OCI-LY7 (cell line): ENCODE data around the gene L3HYPDH. TPM values are rescaled to one million over a fixed set of nuclear protein-coding genes. Genes with fewer than 3 reads are reported as not detected.

Source experiments
- BruUV-seq: library from RNA; stranded (reverse); fragments of 400-500 nt; replicated peaks from 2 replicates; lab custom pipeline; 2021; lab: Mats Ljungman, UMichigan
- CTCF ChIA-PET: fragments of 300-600 bp; sonication (Branson Sonifier 250); formaldehyde crosslinking; loops from one replicate; lab custom pipeline; 2022; ENCODE audit warnings: antibody characterized with exemption; ENCODE audit not compliant: unreplicated experiment; lab: Charles Lee
- POLR2A ChIA-PET: fragments of 300-600 bp; sonication (Branson Sonifier 250); formaldehyde crosslinking; loops from one replicate; lab custom pipeline; 2022; ENCODE audit warnings: antibody characterized with exemption; lab: Charles Lee
- DNase-seq: peaks from one replicate; pipeline ENCODE4 v3.0.0-alpha.2; 2015; ENCODE audit warnings: low spot score
- H2AFZ ChIP-seq: fragments of 200-600 bp; sonication (generic), shearing (Covaris generic); 2 replicates; pipeline ENCODE4 v1.6.1; 2014; ENCODE audit warnings: mild to moderate bottlenecking, antibody characterized with exemption, low read length, moderate library complexity
- H3K27ac ChIP-seq: fragments of 200-600 bp; sonication (generic); 2 replicates; pipeline ENCODE4 v1.5.1; 2014; ENCODE audit warnings: mixed run types, low read depth, mild to moderate bottlenecking, moderate library complexity, low read length, inconsistent platforms; ENCODE audit not compliant: poor library complexity, severe bottlenecking
- H3K36me3 ChIP-seq: fragments of 200-600 bp; sonication (generic); 2 replicates; pipeline ENCODE4 v1.6.1; 2014; ENCODE audit warnings: mild to moderate bottlenecking, antibody characterized with exemption, low read length, moderate library complexity, mixed read lengths; ENCODE audit not compliant: insufficient read depth
- H3K4me1 ChIP-seq: fragments of 200-600 bp; sonication (generic); 2 replicates; pipeline ENCODE4 v1.5.1; 2014; ENCODE audit warnings: mild to moderate bottlenecking, low read length; ENCODE audit not compliant: insufficient read depth, poor library complexity, severe bottlenecking
- H3K4me2 ChIP-seq: fragments of 200-600 bp; sonication (generic); 2 replicates; pipeline ENCODE4 v1.6.1; 2014; ENCODE audit warnings: mild to moderate bottlenecking, low read length
- H3K4me3 ChIP-seq: fragments of 200-600 bp; sonication (generic); 2 replicates; pipeline ENCODE4 v1.5.1; 2014; ENCODE audit warnings: mild to moderate bottlenecking, low read depth, low read length; ENCODE audit not compliant: poor library complexity, severe bottlenecking
- H3K79me2 ChIP-seq: fragments of 200-600 bp; sonication (generic); 2 replicates; pipeline ENCODE4 v1.6.1; 2016; ENCODE audit warnings: low read depth, mild to moderate bottlenecking, low read length, moderate library complexity, mixed read lengths; ENCODE audit not compliant: insufficient read depth
- H3K9me2 ChIP-seq: fragments of 200-600 bp; sonication (generic); 2 replicates; pipeline ENCODE4 v1.6.1; 2016; ENCODE audit warnings: mild to moderate bottlenecking, low read length, mixed read lengths; ENCODE audit not compliant: insufficient read depth
- H3K9me3 ChIP-seq: fragments of 200-600 bp; sonication (generic); 2 replicates; pipeline ENCODE4 v1.6.1; 2014; ENCODE audit warnings: mild to moderate bottlenecking, mixed run types, low read length, mixed read lengths
- H4K20me1 ChIP-seq: fragments of 200-600 bp; sonication (generic); 2 replicates; pipeline ENCODE4 v1.6.1; 2014; ENCODE audit warnings: mild to moderate bottlenecking, antibody characterized with exemption, low read length, moderate library complexity, mixed read lengths; ENCODE audit not compliant: insufficient read depth
- CTCF ChIP-seq: fragments of 200-600 bp; sonication (generic); conservative IDR thresholded peaks from 2 replicates; pipeline ENCODE4 v1.5.1; 2014; ENCODE audit warnings: mild to moderate bottlenecking, antibody characterized with exemption, low read length, moderate library complexity, mixed read lengths
- EZH2phosphoT487 ChIP-seq: fragments of 200-600 bp; sonication (generic); IDR thresholded peaks from 2 replicates; pipeline ENCODE4 v1.6.1; 2018; ENCODE audit warnings: low read depth, borderline replicate concordance, mild to moderate bottlenecking, mixed run types, antibody characterized with exemption, low read length, moderate library complexity, mixed read lengths
- intact Hi-C: fragments of 100-400 bp; cut with micrococcal nuclease; formaldehyde crosslinking; loops from one replicate; pipeline ENCODE4 v1.10.0; 2022; ENCODE audit not compliant: unreplicated experiment
- total RNA-seq, 2 experiments: library from RNA; depleted of rRNA in 1 of 2; stranded (reverse); fragments of >200 nt in 1 of 2; shearing (Covaris generic) in 1 of 2; gene quantifications; 2 replicates each; pipeline ENCODE4 v1.2.3, GENCODE V29; 2014 to 2022

L3HYPDH gene
- total RNA-seq, 2 experiments from 2014 or later: 36.6 to 43.2 TPM

GRCh38 chr14:59503256-59503655 is 19.0 kb upstream of the L3HYPDH start:
- TF ChIP-seq CTCF: no peak
- intact Hi-C loops: no loop called here

GRCh38 chr14:59500732-59501131 is 16.5 kb upstream of the L3HYPDH start:
- Histone ChIP-seq H2AFZ (no peak overlapping the region), H3K36me3 (peaks cover 61% of the 10 kb centered on the region), H3K79me2 (no peaks in the 10 kb centered on the region), H3K4me1 (no peaks in the 10 kb centered on the region), H4K20me1 (no peaks in the 10 kb centered on the region), H3K27ac (no peak overlapping the region), H3K9me2 (no peaks in the 10 kb centered on the region), H3K4me3 (no peak overlapping the region), H3K9me3 (no peaks in the 10 kb centered on the region), H3K4me2 (no peak overlapping the region)
- no peak for DNase-seq
- POLR2A ChIA-PET: no interaction called here
- TF ChIP-seq CTCF: no peak
- intact Hi-C loops: no loop called here
- CTCF ChIA-PET: no interaction called here
- no TSS peak for BruUV-seq

More at GRCh38 chr14:59503256-59503655, 19.0 kb upstream of the L3HYPDH start:
- H3K4me3 ChIP-seq: no peak overlapping the region
- H4K20me1 ChIP-seq: no peaks in the 10 kb centered on the region
- ChIA-PET CTCF (no interaction called here), POLR2A (no interaction called here)
- no peak for DNase-seq
- H3K9me2 ChIP-seq: no peaks in the 10 kb centered on the region
- H3K4me1 ChIP-seq: no peaks in the 10 kb centered on the region
- H3K9me3 ChIP-seq: no peaks in the 10 kb centered on the region
- H3K4me2 ChIP-seq: no peak overlapping the region
- H3K27ac ChIP-seq: no peak overlapping the region
- no TSS peak for BruUV-seq
- H3K79me2 ChIP-seq: no peaks in the 10 kb centered on the region
- no peak overlapping the region for H2AFZ ChIP-seq
- peaks cover 41% of the 10 kb centered on the region for H3K36me3 ChIP-seq

GRCh38 chr14:59492384-59492783 is 8.2 kb upstream of the L3HYPDH start:
- no peak overlapping the region for H2AFZ ChIP-seq
- TF ChIP-seq EZH2phosphoT487 (no peak), CTCF (no peak)
- no peaks in the 10 kb centered on the region for H3K4me1 ChIP-seq
- H3K4me2 ChIP-seq: no peak overlapping the region
- no peak overlapping the region for H3K27ac ChIP-seq
- no TSS peak for BruUV-seq
- H3K79me2 ChIP-seq: no peaks in the 10 kb centered on the region
- intact Hi-C loops: no loop called here
- no peaks in the 10 kb centered on the region for H3K9me3 ChIP-seq
- H3K4me3 ChIP-seq: no peak overlapping the region
- no peaks in the 10 kb centered on the region for H4K20me1 ChIP-seq
- H3K9me2 ChIP-seq: no peaks in the 10 kb centered on the region
- peaks cover 78% of the 10 kb centered on the region for H3K36me3 ChIP-seq
- POLR2A ChIA-PET: interaction anchor here (0.6 to 0.7 kb wide), 4 partner anchors 14 to 444 kb away, joined by 3 read pairs; no protein-coding TSS in a partner anchor
- CTCF ChIA-PET: no interaction called here
- DNase-seq: no peak
